Lower leg skin (tissue), 3 donors: Measurements from ENCODE around the gene VGF.

Experiments used
- CTCF ChIP-seq, 3 donors: fragments of 450-650 bp; IDR thresholded peaks; one replicate each; pipeline ENCODE4 v1.5.1; 2016; ENCODE audit warnings: antibody characterized with exemption in 3 of 3, mild to moderate bottlenecking in 3 of 3, moderate library complexity in 2 of 3
- POLR2A ChIP-seq, 2 donors: fragments of 450-650 bp; IDR thresholded peaks; one replicate each; pipeline ENCODE4 v1.6.1; 2016 to 2017; ENCODE audit warnings: antibody characterized with exemption in 2 of 2, mild to moderate bottlenecking in 1 of 2, moderate library complexity in 1 of 2

- TF ChIP-seq CTCF (IDR thresholded peaks at IDR 0.05) (no peak), POLR2A (IDR thresholded peaks at IDR 0.05) (no peak)
Measured at GRCh38 chr7:101201695-101202602, 36.6 kb upstream of the VGF start.
